ENCODE data around the gene INO80.
A peak's percentile ranks its signal among the peaks of the same experiment; 100 is the strongest.

INO80 gene

GRCh38 chr15:40943764-40944365 is 172.2 kb downstream of the INO80 start:
- no peak for DNase-seq

DNA sequence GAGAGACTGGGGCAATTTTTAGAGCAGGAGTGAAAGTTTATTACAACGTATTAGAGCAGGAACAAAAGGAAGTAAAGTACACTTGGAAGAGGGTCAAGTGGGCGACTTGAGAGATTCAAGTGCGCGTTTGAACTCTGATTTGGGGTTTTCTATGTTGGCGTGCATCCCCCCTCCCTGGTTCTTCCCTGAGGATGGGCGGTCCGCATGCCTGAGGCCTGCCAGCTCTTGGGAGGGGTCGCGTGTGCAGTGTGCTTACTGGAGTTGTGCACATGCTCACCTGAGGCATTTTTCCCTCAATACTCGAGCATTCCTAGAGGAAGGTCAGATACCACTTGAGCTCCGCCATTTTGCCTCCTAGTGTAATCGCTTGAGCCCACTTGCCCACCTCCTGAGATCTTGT is 173.2 kb downstream of the INO80 start:
- DNase-seq: no peak

- DNase-seq: no peak
Measured at GRCh38 chr15:40942337-40942854, 173.7 kb downstream of the INO80 start.

GRCh38 chr15:40941528-40942336 is 174.3 kb downstream of the INO80 start:
- DNase-seq: peak; percentile 75

GRCh38 chr15:40941068-40941527 is 175.0 kb downstream of the INO80 start:
- DNase-seq: no peak

DNA sequence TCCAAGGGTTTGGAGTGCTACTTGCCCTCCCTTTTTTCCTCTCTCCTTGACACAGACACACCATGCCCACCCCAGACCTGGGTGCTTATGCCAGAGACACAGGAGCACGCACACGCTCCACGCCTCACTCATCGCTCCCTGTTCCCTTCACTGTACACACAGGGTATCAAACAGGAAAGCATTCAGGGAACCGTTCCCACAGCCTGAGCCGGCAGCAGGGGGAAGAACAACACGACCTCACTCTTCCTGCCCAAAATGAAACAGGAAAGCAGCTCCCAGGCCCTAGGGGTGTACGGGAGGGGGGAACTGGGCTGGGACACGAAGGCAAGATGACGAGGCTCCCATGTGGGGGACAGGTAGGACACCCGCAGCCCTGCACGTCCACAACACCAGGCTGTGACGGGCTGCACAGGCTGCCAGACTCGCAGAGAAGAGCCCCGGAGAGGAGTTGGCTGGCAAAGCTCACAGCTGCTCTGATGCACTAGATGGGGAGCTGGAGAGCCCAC is 175.7 kb downstream of the INO80 start:
- peak; percentile 7 for DNase-seq

- no peak for DNase-seq
Measured at GRCh38 chr15:40938536-40938870, 177.6 kb downstream of the INO80 start.

- DNase-seq: peak; percentile 27
Measured at GRCh38 chr15:40937762-40938535, 178.1 kb downstream of the INO80 start.

- DNase-seq: no peak
Measured at GRCh38 chr15:40936709-40937666, 179.1 kb downstream of the INO80 start.

DNA sequence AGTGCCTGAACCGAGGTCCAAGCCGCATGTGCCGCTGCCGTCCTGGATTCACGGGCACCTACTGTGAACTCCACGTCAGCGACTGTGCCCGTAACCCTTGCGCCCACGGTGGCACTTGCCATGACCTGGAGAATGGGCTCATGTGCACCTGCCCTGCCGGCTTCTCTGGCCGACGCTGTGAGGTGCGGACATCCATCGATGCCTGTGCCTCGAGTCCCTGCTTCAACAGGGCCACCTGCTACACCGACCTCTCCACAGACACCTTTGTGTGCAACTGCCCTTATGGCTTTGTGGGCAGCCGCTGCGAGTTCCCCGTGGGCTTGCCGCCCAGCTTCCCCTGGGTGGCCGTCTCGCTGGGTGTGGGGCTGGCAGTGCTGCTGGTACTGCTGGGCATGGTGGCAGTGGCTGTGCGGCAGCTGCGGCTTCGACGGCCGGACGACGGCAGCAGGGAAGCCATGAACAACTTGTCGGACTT is 179.8 kb downstream of the INO80 start:
- DNase-seq: no peak

DNA sequence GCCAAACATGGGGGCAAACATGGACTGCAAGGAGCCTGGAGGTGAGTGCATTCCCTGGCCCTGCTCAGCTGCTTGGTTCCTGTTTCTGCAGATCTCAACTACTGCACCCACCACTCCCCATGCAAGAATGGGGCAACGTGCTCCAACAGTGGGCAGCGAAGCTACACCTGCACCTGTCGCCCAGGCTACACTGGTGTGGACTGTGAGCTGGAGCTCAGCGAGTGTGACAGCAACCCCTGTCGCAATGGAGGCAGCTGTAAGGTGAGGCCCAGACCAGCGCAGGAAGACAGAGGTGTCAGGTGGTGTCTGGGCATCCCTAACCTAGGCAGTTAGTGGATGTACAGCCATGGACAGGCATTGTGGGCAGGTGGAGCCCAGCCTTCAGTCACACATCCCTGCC is 181.6 kb downstream of the INO80 start:
- no peak for DNase-seq

GRCh38 chr15:40933517-40933902 is 182.6 kb downstream of the INO80 start:
- DNase-seq: no peak

DNA sequence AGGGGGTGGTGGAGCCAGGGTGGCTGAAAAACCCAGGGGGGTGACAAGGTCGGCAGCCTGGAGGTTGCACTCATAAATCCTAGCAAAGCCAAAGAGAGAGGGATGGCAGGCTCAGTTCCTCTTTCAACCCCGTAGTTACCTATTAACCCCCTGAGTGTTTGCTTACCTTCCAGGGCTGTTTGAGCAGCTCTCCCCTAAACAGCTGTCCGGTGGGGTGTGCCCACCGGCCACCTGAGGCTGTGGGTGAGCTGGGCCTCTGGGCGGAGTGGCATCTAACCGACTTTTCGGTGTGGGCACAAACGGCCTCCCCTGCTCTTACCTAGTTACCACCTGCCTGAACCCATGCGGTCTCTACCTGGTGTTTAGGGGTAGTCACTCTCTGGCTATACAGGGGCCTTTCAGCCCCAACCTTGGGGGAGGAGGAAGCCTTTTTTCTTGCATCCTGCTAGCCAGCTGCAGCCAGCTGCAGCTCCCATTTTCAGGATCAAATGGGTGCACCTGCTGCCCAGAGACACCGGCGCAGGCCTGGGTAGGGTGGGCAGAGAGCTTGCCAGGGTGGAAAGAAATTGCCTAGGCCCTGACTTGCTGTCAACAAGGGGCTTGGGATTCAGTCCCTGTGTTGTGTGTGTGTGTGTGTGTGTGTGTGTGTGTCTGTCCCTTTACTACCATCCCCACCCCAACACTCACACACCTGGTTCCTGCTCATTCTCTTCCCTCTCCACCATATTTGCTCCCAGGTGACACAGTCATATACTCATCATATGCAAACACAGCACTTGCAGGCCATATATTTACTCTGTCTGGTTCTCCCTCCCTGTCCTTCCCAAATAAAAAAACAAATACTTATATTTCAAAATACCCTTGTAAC is 183.2 kb downstream of the INO80 start:
- no peak for DNase-seq

GRCh38 chr15:40932156-40932555 is 183.9 kb downstream of the INO80 start:
- DNase-seq: no peak

DNA sequence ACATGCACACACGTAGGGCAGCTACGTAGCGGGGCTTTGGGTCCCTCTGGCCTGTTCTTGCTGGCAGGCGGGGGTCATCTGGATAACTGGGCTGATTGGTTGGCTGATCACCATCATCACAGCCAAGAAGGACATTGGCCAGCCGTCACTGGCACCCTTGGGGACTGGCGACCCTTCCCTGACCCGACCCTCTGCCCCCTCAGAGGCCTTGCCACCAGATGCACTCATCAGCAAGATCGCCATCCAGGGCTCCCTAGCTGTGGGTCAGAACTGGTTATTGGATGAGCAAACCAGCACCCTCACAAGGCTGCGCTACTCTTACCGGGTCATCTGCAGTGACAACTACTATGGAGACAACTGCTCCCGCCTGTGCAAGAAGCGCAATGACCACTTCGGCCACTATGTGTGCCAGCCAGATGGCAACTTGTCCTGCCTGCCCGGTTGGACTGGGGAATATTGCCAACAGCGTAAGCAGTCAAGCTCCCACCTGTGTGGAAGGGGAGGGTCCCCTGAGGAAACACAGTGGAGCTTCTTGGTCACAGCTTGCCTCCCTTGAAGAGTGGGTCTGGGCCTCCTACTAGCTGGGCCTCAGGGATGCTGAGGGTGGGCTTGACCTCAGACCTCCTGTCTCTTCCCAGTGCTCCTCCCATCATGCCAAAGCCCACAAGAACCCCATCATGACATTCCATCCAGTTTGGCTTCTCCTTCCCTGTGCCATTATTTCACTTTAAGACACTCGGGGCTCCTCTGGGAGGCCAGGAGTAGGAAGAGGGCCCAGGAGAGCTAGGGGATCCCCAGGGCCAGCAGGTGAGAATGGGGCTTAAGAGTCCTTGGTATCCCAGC is 184.6 kb downstream of the INO80 start:
- no peak for DNase-seq

- DNase-seq: no peak
Measured at GRCh38 chr15:40930430-40931299, 185.4 kb downstream of the INO80 start.

GRCh38 chr15:40929660-40930429 is 186.2 kb downstream of the INO80 start:
- DNase-seq: no peak
